HCT116 (cell line): ENCODE measurements around the gene RNF4. TPM values are rescaled to one million over a fixed set of nuclear protein-coding genes. Genes with fewer than 3 reads are reported as not detected.

Experiments used
- ATAC-seq: fragments of 200-7000 bp; cut with Tn5 transposase; 2 replicates; pipeline ENCODE4 v1.9.1; 2020; ENCODE audit warnings: mild to moderate bottlenecking, moderate library complexity
- BruUV-seq: library from RNA; stranded (reverse); fragments of 400-500 nt; replicated peaks from 2 replicates; lab custom pipeline; 2021; lab: Mats Ljungman, UMichigan
- CTCF ChIA-PET: fragments of 300-600 bp; sonication (Branson Sonifier 250); formaldehyde crosslinking; loops from one replicate; lab custom pipeline; 2021; ENCODE audit warnings: antibody characterized with exemption; lab: Charles Lee
- POLR2A ChIA-PET: fragments of 300-600, 350-600 bp; sonication (Branson Sonifier 250); formaldehyde crosslinking; loops from one replicate; lab custom pipeline; 2021; ENCODE audit warnings: antibody characterized with exemption; lab: Charles Lee
- RAD21 ChIA-PET, 2 experiments: fragments of 300-600 bp; sonication (Branson Sonifier 250); formaldehyde crosslinking; loops; one replicate each; lab custom pipeline; 2023; ENCODE audit warnings: low total read pairs in 2 of 2; ENCODE audit not compliant: uncharacterized antibody in 2 of 2, unreplicated experiment in 2 of 2, low non-redundant PET in 1 of 2; lab: Charles Lee
- DNase-seq: peaks from one replicate; pipeline ENCODE4 v3.0.0-alpha.2; 2010; ENCODE audit warnings: low read depth, low spot score
- H2AFZ ChIP-seq: fragments of 200-600 bp; shearing (Covaris generic), sonication (generic); 2 replicates; pipeline ENCODE4 v1.6.1; 2017; ENCODE audit warnings: low read depth, mixed run types, mixed read lengths, antibody characterized with exemption, low read length; ENCODE audit not compliant: poor library complexity, severe bottlenecking
- H3K27ac ChIP-seq: 2 replicates; pipeline ENCODE4 v1.5.1; 2012; ENCODE audit warnings: low read depth, low read length
- H3K27me3 ChIP-seq: fragments of 200-600 bp; sonication (generic); 2 replicates; pipeline ENCODE4 v1.6.1; 2016; ENCODE audit warnings: mixed run types, low read length, mixed read lengths; ENCODE audit not compliant: insufficient read depth
- H3K36me3 ChIP-seq, 2 experiments: fragments of 200-500 bp in 1 of 2; fragments of 200-600 bp in 1 of 2; sonication (Bioruptor generic) in 1 of 2; sonication (generic) in 1 of 2; 2 replicates each; pipeline versions ENCODE4 v1.5.1 to v1.6.1; 2014 to 2016; ENCODE audit warnings: low read length in 2 of 2, inconsistent platforms in 1 of 2, mixed read lengths in 1 of 2, mixed run types in 1 of 2; ENCODE audit not compliant: insufficient read depth in 2 of 2, control insufficient read depth in 1 of 2
- H3K4me1 ChIP-seq, 2 experiments: fragments of 200-600 bp in 1 of 2; sonication (generic) in 1 of 2; 2 replicates each; pipeline versions ENCODE4 v1.5.1 to v1.6.1; 2012 to 2017; ENCODE audit warnings: low read length in 2 of 2, inconsistent platforms in 1 of 2, mild to moderate bottlenecking in 1 of 2, mixed read lengths in 1 of 2, mixed run types in 1 of 2, moderate library complexity in 1 of 2; ENCODE audit not compliant: insufficient read depth in 2 of 2, control insufficient read depth in 1 of 2
- H3K4me2 ChIP-seq: fragments of 200-600 bp; sonication (generic); 2 replicates; pipeline ENCODE4 v1.6.1; 2017; ENCODE audit warnings: mixed run types, low read length, mixed read lengths
- H3K4me3 ChIP-seq, 2 experiments: fragments of 200-600 bp in 1 of 2; sonication (generic) in 1 of 2; replicated peaks in 1 of 2; 2 replicates each; pipeline ENCODE4 v1.5.1; 2011 to 2016; ENCODE audit warnings: low read length in 2 of 2, control low read depth in 1 of 2, low read depth in 1 of 2, mild to moderate bottlenecking in 1 of 2, mixed read lengths in 1 of 2, mixed run types in 1 of 2
- H3K79me2 ChIP-seq: fragments of 200-600 bp; sonication (generic); 2 replicates; pipeline ENCODE4 v1.6.1; 2017; ENCODE audit warnings: mild to moderate bottlenecking, mixed run types, low read length, moderate library complexity, mixed read lengths; ENCODE audit not compliant: insufficient read depth
- H3K9ac ChIP-seq: fragments of 200-600 bp; sonication (generic); 2 replicates; pipeline ENCODE4 v1.6.1; 2016; ENCODE audit warnings: low read length, mixed read lengths
- H3K9me2 ChIP-seq: fragments of 200-600 bp; sonication (generic), shearing (Covaris generic); 2 replicates; pipeline ENCODE4 v1.6.1; 2017; ENCODE audit warnings: mixed run types, mild to moderate bottlenecking, moderate library complexity; ENCODE audit not compliant: insufficient read depth
- H3K9me3 ChIP-seq, 2 experiments: fragments of 200-500 bp in 1 of 2; fragments of 200-600 bp in 1 of 2; sonication (Bioruptor generic) in 1 of 2; sonication (generic) in 1 of 2; 2 replicates each; pipeline ENCODE4 v1.6.1; 2014 to 2017; ENCODE audit warnings: low read length in 2 of 2, mixed read lengths in 2 of 2, inconsistent platforms in 1 of 2, low read depth in 1 of 2, mild to moderate bottlenecking in 1 of 2, mixed run types in 1 of 2, moderate library complexity in 1 of 2; ENCODE audit not compliant: control insufficient read depth in 1 of 2, insufficient read depth in 1 of 2
- H4K20me1 ChIP-seq: fragments of 200-600 bp; sonication (generic), shearing (Covaris generic); 2 replicates; pipeline ENCODE4 v1.6.1; 2017; ENCODE audit warnings: mixed run types, mild to moderate bottlenecking, moderate library complexity; ENCODE audit not compliant: insufficient read depth
- CBX3 ChIP-seq: IDR thresholded peaks from 2 replicates; pipeline ENCODE4 v1.6.1; 2012; ENCODE audit warnings: low read depth
- CEBPB ChIP-seq: IDR thresholded peaks from 2 replicates; pipeline ENCODE4 v1.6.1; 2012; ENCODE audit warnings: low read depth
- EGR1 ChIP-seq: IDR thresholded peaks from 2 replicates; pipeline ENCODE4 v1.6.1; 2012; ENCODE audit warnings: low read depth
- ELF1 ChIP-seq: IDR thresholded peaks from 2 replicates; pipeline ENCODE4 v1.6.1; 2012; ENCODE audit warnings: low read depth, borderline replicate concordance
- EZH2 ChIP-seq: fragments of 200-600 bp; sonication (generic); IDR thresholded peaks from 2 replicates; pipeline ENCODE4 v1.6.1; 2017; ENCODE audit warnings: antibody characterized with exemption, mixed run types
- EZH2phosphoT487 ChIP-seq: fragments of 200-600 bp; IDR thresholded peaks from 2 replicates; pipeline ENCODE4 v1.6.1; 2018; ENCODE audit warnings: antibody characterized with exemption, borderline replicate concordance
- JUND ChIP-seq: IDR thresholded peaks from 2 replicates; pipeline ENCODE4 v1.6.1; 2012
- MAX ChIP-seq: IDR thresholded peaks from 2 replicates; pipeline ENCODE4 v1.6.1; 2012
- RAD21 ChIP-seq: IDR thresholded peaks from 2 replicates; pipeline ENCODE4 v1.6.1; 2012; ENCODE audit warnings: low read depth, mild to moderate bottlenecking
- REST ChIP-seq: IDR thresholded peaks from 2 replicates; pipeline ENCODE4 v1.6.1; 2012; ENCODE audit warnings: low read depth
- SIN3A ChIP-seq: IDR thresholded peaks from 2 replicates; pipeline ENCODE4 v1.6.1; 2012; ENCODE audit warnings: low read depth
- SP1 ChIP-seq: IDR thresholded peaks from 2 replicates; pipeline ENCODE4 v1.6.1; 2012; ENCODE audit warnings: low read depth
- SRF ChIP-seq: IDR thresholded peaks from 2 replicates; pipeline ENCODE4 v1.6.1; 2012; ENCODE audit warnings: low read depth
- TCF7L2 ChIP-seq: IDR thresholded peaks from 2 replicates; pipeline ENCODE4 v1.7.0; 2011; ENCODE audit warnings: borderline replicate concordance, inconsistent platforms; ENCODE audit not compliant: insufficient read depth, insufficient read length; ENCODE audit errors: extremely low read depth
- intact Hi-C: fragments of 100-400 bp; cut with micrococcal nuclease; formaldehyde crosslinking; loops from 2 replicates; pipeline ENCODE4 v1.10.0; 2022
- total RNA-seq: library from RNA; stranded (reverse); gene quantifications from one replicate; pipeline ENCODE4 v1.2.1, GENCODE V29; 2021; ENCODE audit not compliant: unreplicated experiment
- TF ChIP-seq, protein P1 (sequence below): IDR thresholded peaks from 2 replicates; pipeline ENCODE4 v1.6.1; 2011; ENCODE audit warnings: mild to moderate bottlenecking, low read length, moderate library complexity; ENCODE audit not compliant: insufficient replicate concordance; ENCODE audit errors: extremely low read depth
- TF ChIP-seq, protein P2 (sequence below): IDR thresholded peaks from 2 replicates; pipeline ENCODE4 v1.6.1; 2012
- TF ChIP-seq, protein P3 (sequence below), 3 experiments: fragments of 200-600 bp in 1 of 3; sonication (generic) in 1 of 3; IDR thresholded peaks in 2 of 3; conservative IDR thresholded peaks in 1 of 3; 2 replicates each; pipeline ENCODE4 v1.5.1; 2012 to 2017; ENCODE audit warnings: low read depth in 2 of 3, low read length in 2 of 3, antibody characterized with exemption in 1 of 3, borderline replicate concordance in 1 of 3, control low read depth in 1 of 3, mild to moderate bottlenecking in 1 of 3, mixed read lengths in 1 of 3, mixed run types in 1 of 3, moderate library complexity in 1 of 3; ENCODE audit not compliant: insufficient read depth in 1 of 3

RNF4 gene
- total RNA-seq, 1 experiment from 2014 or later, result 62.3 TPM

DNA sequence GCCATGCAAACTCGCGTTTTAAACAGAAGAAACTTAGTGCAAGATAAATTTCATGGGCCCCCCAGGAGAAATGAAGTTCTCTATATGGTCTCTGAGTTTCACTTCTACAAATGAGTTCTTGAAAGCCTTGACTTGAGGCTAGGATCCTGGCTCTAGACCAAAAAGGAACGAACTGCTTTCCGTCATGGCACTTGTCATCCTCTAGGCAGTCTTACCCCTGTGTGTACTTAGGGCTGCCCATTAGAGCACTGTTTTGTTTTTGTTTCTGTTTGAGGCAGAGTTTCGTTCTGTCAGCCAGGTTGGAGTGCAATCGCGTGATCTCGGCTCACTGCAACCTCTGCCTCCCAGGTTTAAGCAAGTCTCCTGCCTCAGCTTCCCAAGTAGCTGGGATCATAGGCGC lies 29.0 kb downstream of the RNF4 start (continued):
- TF ChIP-seq RAD21 (no peak), CBX3 (no peak), EZH2phosphoT487 (no peak), JUND (no peak), MAX (no peak), TCF7L2 (no peak), CEBPB (no peak)
- TF ChIP-seq, all 23 proteins: peak for 0

- BruUV-seq, result no TSS peak
- Histone ChIP-seq H3K4me2 (no peak overlapping the region), H3K9me3 (no peaks in the 10 kb centered on the region), H3K27ac (no peak overlapping the region), H3K4me1 (no peaks in the 10 kb centered on the region), H4K20me1 (peaks cover 3% of the 10 kb centered on the region; the same call in 1 of the 2 replicates), H3K9ac (no peak overlapping the region), H2AFZ (no peak overlapping the region), H3K4me3 (no peak overlapping the region), H3K27me3 (no peaks in the 10 kb centered on the region), H3K79me2 (peaks cover 85% of the 10 kb centered on the region), H3K36me3 (peaks cover 51 to 54% of the 10 kb centered on the region in 2 experiments), H3K9me2 (no peaks in the 10 kb centered on the region)
- DNase-seq (no peak), ATAC-seq (no peak)
- RAD21 ChIA-PET, result no interaction called here
- POLR2A ChIA-PET, result no interaction called here
- TF ChIP-seq, protein P1, sequence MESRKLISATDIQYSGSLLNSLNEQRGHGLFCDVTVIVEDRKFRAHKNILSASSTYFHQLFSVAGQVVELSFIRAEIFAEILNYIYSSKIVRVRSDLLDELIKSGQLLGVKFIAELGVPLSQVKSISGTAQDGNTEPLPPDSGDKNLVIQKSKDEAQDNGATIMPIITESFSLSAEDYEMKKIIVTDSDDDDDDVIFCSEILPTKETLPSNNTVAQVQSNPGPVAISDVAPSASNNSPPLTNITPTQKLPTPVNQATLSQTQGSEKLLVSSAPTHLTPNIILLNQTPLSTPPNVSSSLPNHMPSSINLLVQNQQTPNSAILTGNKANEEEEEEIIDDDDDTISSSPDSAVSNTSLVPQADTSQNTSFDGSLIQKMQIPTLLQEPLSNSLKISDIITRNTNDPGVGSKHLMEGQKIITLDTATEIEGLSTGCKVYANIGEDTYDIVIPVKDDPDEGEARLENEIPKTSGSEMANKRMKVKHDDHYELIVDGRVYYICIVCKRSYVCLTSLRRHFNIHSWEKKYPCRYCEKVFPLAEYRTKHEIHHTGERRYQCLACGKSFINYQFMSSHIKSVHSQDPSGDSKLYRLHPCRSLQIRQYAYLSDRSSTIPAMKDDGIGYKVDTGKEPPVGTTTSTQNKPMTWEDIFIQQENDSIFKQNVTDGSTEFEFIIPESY, result no peak
- TF ChIP-seq, protein P2, sequence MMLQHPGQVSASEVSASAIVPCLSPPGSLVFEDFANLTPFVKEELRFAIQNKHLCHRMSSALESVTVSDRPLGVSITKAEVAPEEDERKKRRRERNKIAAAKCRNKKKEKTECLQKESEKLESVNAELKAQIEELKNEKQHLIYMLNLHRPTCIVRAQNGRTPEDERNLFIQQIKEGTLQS, result no peak
- TF ChIP-seq SRF (no peak), JUND (no peak), EZH2 (no peak), EGR1 (no peak), SP1 (no peak), MAX (no peak), SIN3A (no peak), TCF7L2 (no peak), RAD21 (no peak), REST (no peak), CEBPB (no peak), ELF1 (no peak)
- TF ChIP-seq, protein P3, sequence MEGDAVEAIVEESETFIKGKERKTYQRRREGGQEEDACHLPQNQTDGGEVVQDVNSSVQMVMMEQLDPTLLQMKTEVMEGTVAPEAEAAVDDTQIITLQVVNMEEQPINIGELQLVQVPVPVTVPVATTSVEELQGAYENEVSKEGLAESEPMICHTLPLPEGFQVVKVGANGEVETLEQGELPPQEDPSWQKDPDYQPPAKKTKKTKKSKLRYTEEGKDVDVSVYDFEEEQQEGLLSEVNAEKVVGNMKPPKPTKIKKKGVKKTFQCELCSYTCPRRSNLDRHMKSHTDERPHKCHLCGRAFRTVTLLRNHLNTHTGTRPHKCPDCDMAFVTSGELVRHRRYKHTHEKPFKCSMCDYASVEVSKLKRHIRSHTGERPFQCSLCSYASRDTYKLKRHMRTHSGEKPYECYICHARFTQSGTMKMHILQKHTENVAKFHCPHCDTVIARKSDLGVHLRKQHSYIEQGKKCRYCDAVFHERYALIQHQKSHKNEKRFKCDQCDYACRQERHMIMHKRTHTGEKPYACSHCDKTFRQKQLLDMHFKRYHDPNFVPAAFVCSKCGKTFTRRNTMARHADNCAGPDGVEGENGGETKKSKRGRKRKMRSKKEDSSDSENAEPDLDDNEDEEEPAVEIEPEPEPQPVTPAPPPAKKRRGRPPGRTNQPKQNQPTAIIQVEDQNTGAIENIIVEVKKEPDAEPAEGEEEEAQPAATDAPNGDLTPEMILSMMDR (IDR thresholded peaks at IDR 0.05 in 2 of 3, conservative IDR thresholded peaks at IDR 0.05 in 1 of 3; ENCODE audit: borderline replicate concordance in 1 of 3, insufficient read depth in 1 of 3, low read depth in 2 of 3, low read length in 2 of 3), result no peak
- CTCF ChIA-PET, result interaction anchor here (1.0 kb wide), 1 partner anchor 10 kb away, joined by 5 read pairs; no protein-coding TSS in a partner anchor
- intact Hi-C loops, result no loop called here
Measured at GRCh38 chr4:2500547-2500946, 31.6 kb downstream of the RNF4 start.
